Activated gamma-delta T cell treated with Interleukin-2 at 50 U/mL for 16 hours (primary cell): ENCODE measurements around the gene PAQR7.
A peak's percentile ranks its signal among the peaks of the same experiment; 100 is the strongest.

Source experiments
- DNase-seq: peaks from one replicate; pipeline ENCODE4 v3.0.0-alpha.2; 2020

Gene PAQR7, protein sequence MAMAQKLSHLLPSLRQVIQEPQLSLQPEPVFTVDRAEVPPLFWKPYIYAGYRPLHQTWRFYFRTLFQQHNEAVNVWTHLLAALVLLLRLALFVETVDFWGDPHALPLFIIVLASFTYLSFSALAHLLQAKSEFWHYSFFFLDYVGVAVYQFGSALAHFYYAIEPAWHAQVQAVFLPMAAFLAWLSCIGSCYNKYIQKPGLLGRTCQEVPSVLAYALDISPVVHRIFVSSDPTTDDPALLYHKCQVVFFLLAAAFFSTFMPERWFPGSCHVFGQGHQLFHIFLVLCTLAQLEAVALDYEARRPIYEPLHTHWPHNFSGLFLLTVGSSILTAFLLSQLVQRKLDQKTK

DNA sequence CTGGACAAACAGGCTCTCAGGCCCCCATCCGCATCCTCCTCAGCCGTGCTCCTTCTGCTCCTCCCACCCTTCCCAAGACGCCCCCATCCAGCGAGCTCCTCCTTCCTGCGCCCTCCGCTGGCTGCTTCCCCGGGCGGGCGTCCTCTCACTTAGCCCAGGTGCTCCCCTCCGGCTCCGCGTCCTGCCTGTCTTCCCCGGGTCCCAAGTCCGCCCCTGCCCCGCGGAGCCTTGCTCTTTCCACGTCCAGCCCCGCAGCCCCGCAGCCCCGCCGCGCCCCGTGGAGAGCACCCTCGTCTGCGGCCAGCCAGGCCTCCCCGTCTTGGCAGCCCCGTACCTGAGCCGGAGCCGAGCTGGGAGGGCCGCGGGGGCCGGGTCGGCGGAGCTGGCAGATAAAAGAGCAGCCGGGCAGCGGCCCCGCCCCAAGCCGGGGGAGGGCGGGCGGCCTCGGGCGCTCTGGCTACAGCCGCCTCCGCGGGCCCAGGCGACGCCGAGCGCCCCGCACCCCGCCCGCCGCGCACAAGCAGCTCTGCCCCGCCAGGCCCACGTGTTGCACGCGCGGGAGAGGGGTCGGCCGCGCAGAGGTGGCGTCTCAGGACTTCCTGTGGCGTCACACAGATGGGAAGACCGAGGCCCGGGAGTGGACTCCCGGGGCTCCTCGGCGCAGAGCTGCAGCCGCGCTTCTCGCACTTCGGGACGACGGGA, at the start of gene PAQR7:
Gene PAQR7, minus strand, starts transcription at position 555 of the 702 bp plus-strand sequence. CDS start 11,869 bp downstream, outside the sequence.
- DNase-seq, result peak; percentile 57

GRCh38 chr1:25924454-25924853, 48.9 kb upstream of the PAQR7 start:
- no peak for DNase-seq

- no peak for DNase-seq
Observed at GRCh38 chr1:25922971-25923552, 47.6 kb upstream of the PAQR7 start.

- DNase-seq, result peak; percentile 31
Observed at GRCh38 chr1:25922056-25922970, 46.8 kb upstream of the PAQR7 start.

GRCh38 chr1:25918615-25919014, 43.1 kb upstream of the PAQR7 start:
- DNase-seq, result no peak

- DNase-seq, result peak; percentile 13
Observed at GRCh38 chr1:25917996-25918395, 42.5 kb upstream of the PAQR7 start.

DNA sequence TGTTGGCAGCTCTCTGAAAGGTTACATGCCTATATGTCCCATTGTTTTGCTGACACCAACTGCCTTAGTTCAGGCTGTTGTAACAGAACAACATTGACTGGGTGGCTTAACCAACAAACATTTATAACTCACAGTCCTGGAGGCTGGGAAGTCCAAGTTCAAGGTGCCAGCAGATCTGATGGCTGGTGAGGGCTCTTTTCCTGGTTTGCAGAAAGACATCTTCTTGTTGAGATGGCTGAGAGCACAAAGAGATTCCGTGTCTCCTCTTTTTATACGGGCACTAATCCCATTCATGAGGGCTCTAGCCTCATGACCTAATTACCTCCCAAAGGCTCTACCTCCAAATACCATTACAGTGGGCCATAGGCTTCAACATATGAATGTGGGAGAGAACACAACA, 41.0 kb upstream of the PAQR7 start:
- DNase-seq, result no peak

DNA sequence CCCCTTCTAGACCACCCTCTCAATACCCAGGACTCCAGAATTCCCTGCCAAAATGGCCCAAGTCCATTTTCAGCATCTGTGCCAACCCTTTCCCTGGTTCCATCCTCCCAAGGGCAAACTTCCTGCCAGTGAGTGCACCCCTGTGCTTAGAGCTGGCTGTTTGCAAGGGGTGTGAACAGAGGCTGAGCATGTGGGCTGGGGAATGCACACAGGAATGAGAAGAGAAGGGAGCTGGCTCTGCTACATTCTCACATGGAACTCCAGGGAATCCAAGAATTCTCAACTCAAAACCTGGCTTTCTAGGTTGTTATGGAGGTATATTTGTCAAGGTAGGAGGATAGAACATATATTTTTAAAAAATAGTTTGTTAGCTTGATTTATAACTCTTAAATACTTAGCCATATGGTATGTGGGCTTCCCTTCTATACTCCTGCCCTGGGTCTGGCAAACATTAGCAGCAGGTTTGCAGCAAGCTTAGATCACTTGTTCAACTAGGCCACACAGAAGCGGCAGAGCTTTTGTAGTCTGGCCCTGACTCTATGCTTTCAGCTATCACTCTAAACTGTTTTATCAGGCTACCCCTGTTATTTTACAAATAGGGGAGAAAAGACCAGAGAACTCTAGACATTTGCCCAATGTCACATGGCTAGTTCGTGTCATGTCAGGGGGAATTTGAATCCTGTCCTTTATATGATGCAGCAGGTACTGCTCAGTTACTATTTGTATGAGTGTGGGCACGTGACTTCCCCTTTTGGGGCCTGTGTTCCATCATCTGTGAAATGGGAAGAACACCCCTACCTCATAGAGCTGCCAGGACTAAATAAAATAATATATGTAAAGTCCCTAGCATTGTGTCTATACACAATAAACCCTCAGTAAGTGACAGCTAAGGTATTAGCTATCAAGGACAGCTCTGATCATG, 38.8 kb upstream of the PAQR7 start:
- no peak for DNase-seq

GRCh38 chr1:25913206-25913605, 37.7 kb upstream of the PAQR7 start:
- no peak for DNase-seq

- no peak for DNase-seq
Observed at GRCh38 chr1:25912076-25912831, 36.7 kb upstream of the PAQR7 start.

DNA sequence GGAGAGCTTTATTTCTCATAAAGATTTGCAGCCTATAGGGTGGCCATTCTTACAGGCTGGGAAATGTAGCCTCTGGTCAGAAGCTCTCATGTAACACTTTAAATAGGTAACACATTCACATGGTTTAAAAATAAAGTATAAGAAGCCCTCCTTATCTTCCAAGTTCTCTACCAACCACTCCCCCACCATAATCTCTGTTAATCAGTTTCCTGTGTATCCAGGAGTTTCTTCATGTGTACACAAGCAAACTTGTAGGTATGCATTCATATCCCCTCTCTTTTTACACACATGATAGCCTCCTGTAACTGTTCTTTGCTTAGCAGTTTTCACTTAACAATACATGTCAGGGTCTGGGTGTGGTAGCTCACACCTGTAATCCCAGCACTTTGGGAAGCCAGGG, 35.7 kb upstream of the PAQR7 start:
- no peak for DNase-seq

DNA sequence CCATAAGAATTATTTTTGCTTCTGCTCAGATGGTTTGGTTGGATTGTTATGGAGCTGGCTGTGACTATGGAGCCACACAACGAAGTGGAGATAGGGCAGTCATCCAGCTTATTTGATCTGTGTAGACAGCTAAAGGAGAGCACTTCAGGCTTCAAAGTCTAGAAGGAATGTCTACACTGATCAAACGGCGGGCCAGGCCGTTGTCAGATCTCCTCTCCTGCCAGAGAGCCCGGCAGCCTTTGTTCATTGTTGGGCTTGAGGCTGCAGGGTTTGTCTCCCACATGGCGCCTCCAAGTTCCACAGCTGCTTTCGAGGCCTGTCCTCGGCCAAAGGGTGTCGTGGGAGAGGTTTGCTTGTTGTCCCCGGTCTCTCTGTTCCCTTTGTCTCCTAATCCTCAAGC, 33.5 kb upstream of the PAQR7 start:
- DNase-seq, result no peak

GRCh38 chr1:25908161-25908560, 32.7 kb upstream of the PAQR7 start:
- DNase-seq, result no peak

DNA sequence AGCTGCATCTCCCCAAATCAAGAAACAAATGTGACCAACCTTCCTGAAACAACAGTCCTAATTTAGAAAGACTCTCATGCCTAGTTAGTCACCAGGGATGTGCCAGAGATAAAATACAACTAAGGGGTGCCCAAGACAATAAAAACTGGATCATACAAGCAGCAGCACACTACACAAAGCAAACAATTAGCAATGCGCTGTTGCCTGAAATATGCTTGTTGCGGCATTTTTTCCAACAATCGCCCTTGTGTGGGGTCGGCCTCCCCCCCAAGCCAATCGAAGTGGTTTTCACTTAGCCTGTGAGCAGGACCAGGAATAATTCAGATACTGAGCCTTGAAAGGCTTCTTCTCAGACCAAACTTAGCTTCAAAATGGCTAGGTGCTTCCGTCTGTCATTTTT, 32.1 kb upstream of the PAQR7 start:
- no peak for DNase-seq

- peak; percentile 6 for DNase-seq
Observed at GRCh38 chr1:25906644-25907300, 31.3 kb upstream of the PAQR7 start.

DNA sequence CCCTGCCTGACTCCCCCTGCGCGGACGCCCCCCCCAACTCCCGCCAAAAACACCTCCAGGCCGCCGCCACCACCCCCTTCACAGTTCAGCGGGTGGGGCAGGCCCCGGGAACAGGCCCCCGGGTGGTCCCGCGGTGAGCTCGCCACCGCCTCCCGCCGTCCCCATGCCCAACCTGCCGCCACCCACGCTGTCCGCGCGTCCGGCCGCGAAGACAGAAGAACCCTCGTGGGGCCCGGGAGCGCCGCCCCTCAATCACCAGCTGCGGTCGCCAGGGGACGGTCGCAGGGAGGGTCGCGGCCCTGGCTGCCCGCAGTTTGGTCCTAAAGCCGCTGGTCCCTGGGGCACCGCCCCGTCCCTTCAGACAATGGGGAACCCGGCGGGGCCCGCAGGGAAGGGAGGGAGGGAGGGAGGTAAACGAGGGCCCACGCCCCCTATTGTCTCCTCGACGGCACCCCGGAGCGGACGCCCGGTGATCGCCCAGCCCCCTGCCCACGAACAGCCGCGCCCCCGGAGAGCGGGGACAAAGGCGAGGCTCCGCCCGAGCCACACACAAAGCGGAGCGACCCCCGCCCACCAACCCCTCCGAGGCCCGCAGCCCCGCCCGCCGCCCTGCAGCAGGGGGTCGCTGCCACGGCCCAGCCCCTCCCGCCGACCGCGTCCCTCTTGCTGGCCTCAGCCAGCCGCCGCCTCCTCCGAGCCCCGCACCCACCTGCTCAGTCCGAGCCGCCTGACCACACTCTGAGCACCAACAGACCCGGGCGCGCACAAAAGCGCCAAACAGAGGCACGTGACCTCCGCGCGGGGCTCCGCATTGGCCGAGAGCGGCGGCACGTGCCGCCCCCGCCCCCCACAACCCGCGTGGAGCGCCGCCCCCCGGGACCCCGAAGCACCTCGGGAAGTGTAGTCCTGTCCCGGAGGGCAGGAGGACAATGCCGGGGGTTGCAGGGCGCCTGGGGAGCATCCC, 30.5 kb upstream of the PAQR7 start, which contains the start of gene STMN1:
Gene STMN1, minus strand, starts transcription at position 740 of the 964 bp plus-strand sequence. CDS start 1,743 bp downstream, outside the sequence.
- DNase-seq, result peak; percentile 89

DNA sequence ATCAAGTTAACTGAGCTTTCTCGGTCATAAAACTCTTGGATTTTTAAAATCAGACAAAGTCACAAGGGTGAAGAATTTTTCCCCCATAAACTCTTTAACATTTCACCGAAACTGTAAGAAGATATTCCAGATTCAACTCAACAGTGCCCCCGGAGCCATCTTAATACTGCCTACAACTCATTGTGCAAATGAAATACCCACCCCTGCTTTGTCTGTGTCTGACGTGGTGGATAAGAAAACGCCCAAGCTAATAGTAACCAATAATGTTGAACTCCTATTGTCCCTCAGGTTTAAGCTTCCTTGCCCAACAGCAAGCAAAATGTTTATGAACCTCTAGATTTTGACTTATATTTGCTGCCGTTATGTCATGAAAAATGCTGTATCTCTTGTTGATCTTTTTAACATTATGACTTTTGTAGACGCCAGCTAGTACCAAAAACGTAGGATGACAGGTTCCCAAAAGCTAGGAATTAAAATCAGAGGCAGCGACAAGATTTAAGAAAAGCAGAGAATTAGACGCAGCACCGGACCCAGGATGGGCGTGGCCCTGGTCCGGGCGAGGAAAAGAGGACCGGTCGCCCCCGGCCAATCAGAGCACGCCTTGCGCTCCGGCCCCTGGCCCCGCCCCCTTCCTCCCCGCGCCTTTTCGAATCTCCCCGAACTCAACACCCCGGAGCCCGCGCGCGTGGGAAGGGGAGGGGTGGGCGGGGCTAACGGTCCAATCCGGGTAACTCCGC, 29.6 kb upstream of the PAQR7 start:
- DNase-seq, result peak; percentile 92

- DNase-seq, result no peak
Observed at GRCh38 chr1:25903986-25904385, 28.5 kb upstream of the PAQR7 start.
